Peyer's patch (tissue), 4 donors: ENCODE results near the gene SH3BGRL2.

Experiments
- CTCF ChIP-seq, 6 experiments: fragments of 450-650 bp in 4 of 6; fragments of 200-600 bp in 2 of 6; sonication (generic) in 1 of 6; IDR thresholded peaks; one replicate each; pipeline ENCODE4 v1.5.1; 2017 to 2019; ENCODE audit warnings: antibody characterized with exemption in 6 of 6, mild to moderate bottlenecking in 3 of 6, moderate library complexity in 1 of 6
- POLR2A ChIP-seq, 2 donors: fragments of 450-650 bp; IDR thresholded peaks; one replicate each; pipeline ENCODE4 v1.5.1; 2017; ENCODE audit warnings: antibody characterized with exemption in 2 of 2, mild to moderate bottlenecking in 2 of 2, moderate library complexity in 2 of 2

- TF ChIP-seq POLR2A (IDR thresholded peaks at IDR 0.05) (no peak), CTCF (IDR thresholded peaks at IDR 0.05) (no peak)
Observed at GRCh38 chr6:79625746-79626145, 5.4 kb upstream of the SH3BGRL2 start.
